Adipocyte (in vitro differentiated cells): Measurements from ENCODE around the gene PPP1R16B.
"Not testable (repeated sequence)": the region's sequence is repeated elsewhere in the genome, so short reads cannot be mapped to it uniquely, and the experiment has no call there.

ENCODE experiments used
- DNase-seq: peaks from one replicate; pipeline ENCODE4 v3.0.0-alpha.2; 2015; ENCODE audit warnings: low read depth
- H3K27me3 ChIP-seq: replicated peaks from 2 replicates; pipeline ENCODE4 v1.7.0; 2013; ENCODE audit warnings: mild to moderate bottlenecking, low read length, moderate library complexity; ENCODE audit not compliant: control insufficient read depth, insufficient read depth
- H3K36me3 ChIP-seq: 2 replicates; pipeline ENCODE4 v1.7.0; 2013; ENCODE audit warnings: low read length, mild to moderate bottlenecking, moderate library complexity; ENCODE audit not compliant: control insufficient read depth, insufficient read depth, severe bottlenecking
- H3K4me1 ChIP-seq: 2 replicates; pipeline ENCODE4 v1.7.0; 2013; ENCODE audit warnings: mild to moderate bottlenecking, low read length, moderate library complexity; ENCODE audit not compliant: control insufficient read depth, insufficient read depth
- H3K4me3 ChIP-seq: 2 replicates; pipeline ENCODE4 v1.7.0; 2013; ENCODE audit warnings: mild to moderate bottlenecking, low read length, moderate library complexity
- H3K9ac ChIP-seq: 2 replicates; pipeline ENCODE4 v1.7.0; 2013; ENCODE audit warnings: mild to moderate bottlenecking, low read length, moderate library complexity
- H3K9me3 ChIP-seq: 2 replicates; pipeline ENCODE4 v1.7.0; 2013; ENCODE audit warnings: mild to moderate bottlenecking, low read length, moderate library complexity; ENCODE audit not compliant: control insufficient read depth

The PPP1R16B gene

GRCh38 chr20:38859070-38859690 lies 53.7 kb downstream of the PPP1R16B start:
- H3K4me1 ChIP-seq: peaks cover 8% of the 10 kb centered on the region
- no peak overlapping the region for H3K9ac ChIP-seq
- H3K36me3 ChIP-seq: no peaks in the 10 kb centered on the region
- no peak overlapping the region for H3K4me3 ChIP-seq
- H3K27me3 ChIP-seq: peaks cover 20% of the 10 kb centered on the region
- H3K9me3 ChIP-seq: peaks cover 4% of the 10 kb centered on the region
- no peak for DNase-seq

GRCh38 chr20:38859857-38860256 lies 54.4 kb downstream of the PPP1R16B start:
- peaks cover 25% of the 10 kb centered on the region for H3K27me3 ChIP-seq
- H3K9ac ChIP-seq, DNase-seq, H3K9me3 ChIP-seq, H3K36me3 ChIP-seq, H3K4me3 ChIP-seq, H3K4me1 ChIP-seq: not testable (repeated sequence)

GRCh38 chr20:38861071-38861401 lies 55.5 kb downstream of the PPP1R16B start:
- no peak overlapping the region for H3K4me3 ChIP-seq
- no peaks in the 10 kb centered on the region for H3K4me1 ChIP-seq
- DNase-seq: no peak
- H3K36me3 ChIP-seq: no peaks in the 10 kb centered on the region
- no peak overlapping the region for H3K9ac ChIP-seq
- peaks cover 25% of the 10 kb centered on the region for H3K27me3 ChIP-seq
- H3K9me3 ChIP-seq: peaks cover 4% of the 10 kb centered on the region

- Histone ChIP-seq H3K9ac (no peak overlapping the region), H3K36me3 (no peaks in the 10 kb centered on the region), H3K4me3 (no peak overlapping the region), H3K9me3 (peaks cover 4% of the 10 kb centered on the region), H3K4me1 (no peaks in the 10 kb centered on the region), H3K27me3 (peaks cover 37% of the 10 kb centered on the region)
- no peak for DNase-seq
These were observed 56.7 kb downstream of the PPP1R16B start for GRCh38 chr20:38862226-38862625.

GRCh38 chr20:38863024-38863851 lies 57.7 kb downstream of the PPP1R16B start:
- DNase-seq: no peak
- H3K9ac ChIP-seq: no peak overlapping the region
- no peaks in the 10 kb centered on the region for H3K36me3 ChIP-seq
- H3K4me1 ChIP-seq: no peaks in the 10 kb centered on the region
- H3K4me3 ChIP-seq: no peak overlapping the region
- peaks cover 4% of the 10 kb centered on the region for H3K9me3 ChIP-seq
- peaks cover 36% of the 10 kb centered on the region for H3K27me3 ChIP-seq

- H3K36me3 ChIP-seq: no peaks in the 10 kb centered on the region
- peaks cover 30% of the 10 kb centered on the region for H3K27me3 ChIP-seq
- H3K4me1 ChIP-seq: no peaks in the 10 kb centered on the region
- no peak overlapping the region for H3K9ac ChIP-seq
- DNase-seq: no peak
- H3K4me3 ChIP-seq: no peak overlapping the region
- peaks cover 4% of the 10 kb centered on the region for H3K9me3 ChIP-seq
These were observed 59.2 kb downstream of the PPP1R16B start for GRCh38 chr20:38864662-38865061.

- peaks cover 4% of the 10 kb centered on the region for H3K9me3 ChIP-seq
- no peaks in the 10 kb centered on the region for H3K36me3 ChIP-seq
- H3K4me1 ChIP-seq: no peaks in the 10 kb centered on the region
- peaks cover 43% of the 10 kb centered on the region for H3K27me3 ChIP-seq
- H3K9ac ChIP-seq: no peak overlapping the region
- H3K4me3 ChIP-seq: no peak overlapping the region
- DNase-seq: no peak
These were observed 61.0 kb downstream of the PPP1R16B start for GRCh38 chr20:38866265-38867061.

- no peak overlapping the region for H3K9ac ChIP-seq
- H3K4me1 ChIP-seq: no peaks in the 10 kb centered on the region
- H3K36me3 ChIP-seq: no peaks in the 10 kb centered on the region
- H3K9me3 ChIP-seq: peaks cover 4% of the 10 kb centered on the region
- peaks cover 44% of the 10 kb centered on the region for H3K27me3 ChIP-seq
- DNase-seq: no peak
- H3K4me3 ChIP-seq: no peak overlapping the region
These were observed 61.5 kb downstream of the PPP1R16B start for GRCh38 chr20:38867062-38867359.

- no peak for DNase-seq
- H3K27me3 ChIP-seq: peaks cover 60% of the 10 kb centered on the region
- H3K4me3 ChIP-seq: no peak overlapping the region
These were observed 65.4 kb downstream of the PPP1R16B start for GRCh38 chr20:38870733-38871559.

GRCh38 chr20:38871560-38871953 lies 66.1 kb downstream of the PPP1R16B start:
- H3K4me3 ChIP-seq: no peak overlapping the region
- H3K9me3 ChIP-seq: no peaks in the 10 kb centered on the region
- no peak for DNase-seq
- H3K9ac ChIP-seq: no peak overlapping the region
- peaks cover 56% of the 10 kb centered on the region for H3K27me3 ChIP-seq
- no peaks in the 10 kb centered on the region for H3K4me1 ChIP-seq
- no peaks in the 10 kb centered on the region for H3K36me3 ChIP-seq

More at GRCh38 chr20:38870733-38871559, 65.4 kb downstream of the PPP1R16B start:
- H3K9ac ChIP-seq: no peak overlapping the region
- no peaks in the 10 kb centered on the region for H3K4me1 ChIP-seq
- no peaks in the 10 kb centered on the region for H3K36me3 ChIP-seq
- no peaks in the 10 kb centered on the region for H3K9me3 ChIP-seq

- H3K27me3 ChIP-seq: peaks cover 54% of the 10 kb centered on the region
- no peak overlapping the region for H3K9ac ChIP-seq
- no peaks in the 10 kb centered on the region for H3K4me1 ChIP-seq
- no peaks in the 10 kb centered on the region for H3K36me3 ChIP-seq
- H3K9me3 ChIP-seq: no peaks in the 10 kb centered on the region
- no peak overlapping the region for H3K4me3 ChIP-seq
- DNase-seq: no peak
These were observed 66.5 kb downstream of the PPP1R16B start for GRCh38 chr20:38872036-38872435.
